Thyroid gland (tissue), 4 donors: ENCODE measurements around the gene RNU5D-1. TPM values are rescaled to one million over a fixed set of nuclear protein-coding genes. Genes with fewer than 3 reads are reported as not detected.

Experiments
- DNase-seq, 2 donors: peaks; one replicate each; pipeline ENCODE4 v3.0.0-alpha.2; 2019
- H3K27ac ChIP-seq, 3 donors: fragments of 200-600 bp; sonication (generic); 1 replicate in 2 of 3; 2 replicates in 1 of 3; pipeline ENCODE4 v1.5.1; 2016 to 2019; ENCODE audit warnings: mild to moderate bottlenecking in 1 of 3, moderate library complexity in 1 of 3
- H3K27me3 ChIP-seq: fragments of 200-600 bp; sonication (generic); one replicate; pipeline ENCODE4 v1.5.1; 2019
- H3K36me3 ChIP-seq, 2 donors: fragments of 200-600 bp; sonication (generic); one replicate each; pipeline ENCODE4 v1.5.1; 2016 to 2019
- H3K4me1 ChIP-seq, 2 donors: fragments of 200-600 bp; sonication (generic); one replicate each; pipeline ENCODE4 v1.5.1; 2017 to 2019
- H3K4me3 ChIP-seq, 3 donors: fragments of 200-600 bp; sonication (generic); replicated peaks in 1 of 3; 1 replicate in 2 of 3; 2 replicates in 1 of 3; pipeline ENCODE4 v1.5.1; 2016; ENCODE audit warnings: mild to moderate bottlenecking in 1 of 3
- H3K9me3 ChIP-seq: fragments of 200-600 bp; sonication (generic); one replicate; pipeline ENCODE4 v1.5.1; 2017
- CTCF ChIP-seq, 6 experiments: fragments of 200-600 bp in 3 of 6; fragments of 450-650 bp in 3 of 6; sonication (generic) in 3 of 6; IDR thresholded peaks; one replicate each; pipeline ENCODE4 v1.5.1; 2016 to 2019; ENCODE audit warnings: antibody characterized with exemption in 6 of 6, mild to moderate bottlenecking in 2 of 6, inconsistent platforms in 1 of 6, moderate library complexity in 1 of 6
- POLR2A ChIP-seq, 2 donors: fragments of 450-650 bp; IDR thresholded peaks; one replicate each; pipeline ENCODE4 v1.6.1; 2017; ENCODE audit warnings: antibody characterized with exemption in 2 of 2, mild to moderate bottlenecking in 2 of 2, moderate library complexity in 1 of 2
- WGBS, 2 donors: methylation state at CpG; one replicate each; pipeline ENCODE4 v1.1.5; 2017; 5-methylcytosine and 5-hydroxymethylcytosine counted together
- intact Hi-C: fragments of 100-400 bp; cut with DNase I; formaldehyde crosslinking; loops from one replicate; pipeline ENCODE4 v1.15.1; 2023
- total RNA-seq, 4 donors: library from RNA; depleted of rRNA; stranded (reverse); fragments of >200 nt; gene quantifications; one replicate each; pipeline ENCODE4 v1.2.3, GENCODE V29; 2016

Gene RNU5D-1
- total RNA-seq, 4 donors from 2014 or later = not detected

DNA sequence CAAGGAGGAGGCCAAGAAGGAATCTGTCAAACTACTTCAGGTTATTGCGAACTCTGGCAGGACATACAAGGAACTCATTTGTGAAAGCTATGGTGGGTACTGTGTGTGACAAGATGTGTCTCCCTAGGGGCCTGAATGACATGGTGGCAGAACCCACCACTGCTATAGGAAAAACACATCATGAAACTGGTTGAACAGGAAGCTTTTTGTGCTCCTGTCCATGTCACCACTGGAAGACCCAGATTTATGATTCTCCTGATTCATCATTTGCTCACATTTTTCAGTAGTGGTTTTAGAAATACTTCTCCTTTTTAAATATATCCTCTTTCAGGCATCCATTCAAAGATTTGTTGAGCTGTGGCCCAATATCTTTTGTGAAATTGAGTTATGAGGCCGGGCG, 32.8 kb downstream of the RNU5D-1 start:
- DNase-seq = no peak
- H3K4me1 ChIP-seq = no peaks in the 10 kb centered on the region
- no peaks in the 10 kb centered on the region for H3K27me3 ChIP-seq

GRCh38 chr1:44696789-44697345, 34.1 kb downstream of the RNU5D-1 start:
- TF ChIP-seq CTCF (IDR thresholded peaks at IDR 0.05) = no peak
- TF ChIP-seq POLR2A (IDR thresholded peaks at IDR 0.05) = no peak
- DNase-seq = no peak
- 69 to 85% methylated on average over 6 to 7 of the region's 7 CpGs for WGBS, 2 donors

More for the DNA sequence above, 32.8 kb downstream of the RNU5D-1 start:
- Histone ChIP-seq H3K9me3 (no peaks in the 10 kb centered on the region), H3K36me3 (no peaks in the 10 kb centered on the region), H3K4me3 (no peak overlapping the region), H3K27ac (no peak overlapping the region)
- TF ChIP-seq CTCF (IDR thresholded peaks at IDR 0.05) = no peak
- TF ChIP-seq POLR2A (IDR thresholded peaks at IDR 0.05) = no peak
- intact Hi-C loops = no loop called here
- WGBS, 2 donors = 93 to 94% methylated on average over 3 of the region's 3 CpGs

DNA sequence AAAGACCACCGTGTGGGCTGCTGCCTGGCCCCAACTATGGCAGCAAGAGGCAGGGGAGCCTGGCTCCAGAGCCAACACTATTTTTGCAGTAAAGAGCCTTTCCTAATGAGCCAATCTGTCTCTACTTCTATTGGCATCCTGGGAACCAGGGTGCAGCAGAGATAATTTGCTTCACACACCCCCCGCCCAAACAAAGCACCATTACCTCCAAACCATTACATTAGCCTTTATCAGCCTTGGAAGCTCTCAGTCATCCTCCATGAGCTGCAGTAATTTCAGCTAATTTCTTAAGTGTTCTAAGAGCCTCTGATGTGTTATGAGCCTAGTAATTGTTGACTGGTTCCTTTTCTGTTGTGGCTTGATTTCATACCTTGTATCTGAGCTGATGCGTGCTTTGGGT, 34.9 kb downstream of the RNU5D-1 start:
- no peak for DNase-seq
- H3K27ac ChIP-seq = no peak overlapping the region
- no peaks in the 10 kb centered on the region for H3K36me3 ChIP-seq
- intact Hi-C loops = no loop called here
- H3K27me3 ChIP-seq = no peaks in the 10 kb centered on the region
- TF ChIP-seq CTCF (IDR thresholded peaks at IDR 0.05) (no peak), POLR2A (IDR thresholded peaks at IDR 0.05) (no peak)
- no peaks in the 10 kb centered on the region for H3K9me3 ChIP-seq
- no peak overlapping the region for H3K4me3 ChIP-seq
- H3K4me1 ChIP-seq = no peaks in the 10 kb centered on the region
- WGBS, 2 donors = 88 to 89% methylated on average over 3 of the region's 3 CpGs

More at GRCh38 chr1:44696789-44697345, 34.1 kb downstream of the RNU5D-1 start:
- H3K4me1 ChIP-seq = no peaks in the 10 kb centered on the region
- H3K4me3 ChIP-seq = no peak overlapping the region
- H3K36me3 ChIP-seq = no peaks in the 10 kb centered on the region
- no peak overlapping the region for H3K27ac ChIP-seq
- intact Hi-C loops = no loop called here
- no peaks in the 10 kb centered on the region for H3K9me3 ChIP-seq
- no peaks in the 10 kb centered on the region for H3K27me3 ChIP-seq

DNA sequence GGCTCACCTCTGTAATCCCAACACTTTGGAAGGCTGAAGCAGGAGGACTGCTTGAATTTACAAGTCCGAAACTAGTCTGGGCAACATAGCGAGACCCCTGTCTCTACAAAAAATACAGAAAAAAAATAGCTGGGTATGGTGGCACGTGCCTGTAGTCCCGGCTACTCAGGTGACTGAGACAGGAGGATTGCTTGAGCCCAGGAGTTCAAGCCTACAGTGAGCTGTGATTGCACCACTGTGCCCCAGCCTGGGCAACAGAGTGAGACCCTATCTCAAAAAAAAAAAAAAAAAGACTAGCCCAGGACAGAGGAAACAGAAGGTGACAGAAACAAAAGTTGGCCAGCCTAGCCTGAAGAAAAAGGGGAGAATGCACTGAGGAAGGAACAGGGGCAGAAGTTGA, 35.3 kb downstream of the RNU5D-1 start:
- no peak for DNase-seq
- WGBS, 2 donors = 92 to 96% methylated on average over 4 of the region's 4 CpGs
- Histone ChIP-seq H3K36me3 (no peaks in the 10 kb centered on the region), H3K4me1 (no peaks in the 10 kb centered on the region), H3K27ac (no peak overlapping the region), H3K4me3 (no peak overlapping the region), H3K27me3 (no peaks in the 10 kb centered on the region), H3K9me3 (no peaks in the 10 kb centered on the region)
- intact Hi-C loops = no loop called here
- TF ChIP-seq CTCF (IDR thresholded peaks at IDR 0.05) = no peak
- TF ChIP-seq POLR2A (IDR thresholded peaks at IDR 0.05) = no peak

- Histone ChIP-seq H3K36me3 (no peaks in the 10 kb centered on the region), H3K27ac (no peak overlapping the region), H3K4me1 (no peaks in the 10 kb centered on the region), H3K27me3 (no peaks in the 10 kb centered on the region), H3K4me3 (no peak overlapping the region), H3K9me3 (no peaks in the 10 kb centered on the region)
- 90 to 94% methylated on average over 7 of the region's 7 CpGs for whole genome bisulfite sequencing, 2 donors
- DNase-seq = no peak
- intact Hi-C loops = no loop called here
- no peak for TF ChIP-seq CTCF (IDR thresholded peaks at IDR 0.05)
- no peak for TF ChIP-seq POLR2A (IDR thresholded peaks at IDR 0.05)
These were observed 36.0 kb downstream of the RNU5D-1 start for GRCh38 chr1:44694863-44695478.
